UCSD-AML1 (cell line): ENCODE measurements around the gene KLRB1.
"Not testable (repeated sequence)": the region's sequence is repeated elsewhere in the genome, so short reads cannot be mapped to it uniquely, and the experiment has no call there.

Experiments used
- DNase-seq: peaks from one replicate; lab custom pipeline; 2025; ENCODE audit not compliant: unreplicated experiment; lab: John Stamatoyannopoulos, UW

The KLRB1 gene

GRCh38 chr12:9625019-9625418, 17.3 kb upstream of the KLRB1 start:
- DNase-seq, result no peak

GRCh38 chr12:9619411-9620179, 11.9 kb upstream of the KLRB1 start:
- no peak for DNase-seq

- not testable (repeated sequence) for DNase-seq
These were observed 11.2 kb upstream of the KLRB1 start for GRCh38 chr12:9618906-9619305.

- DNase-seq, result no peak
These were observed 9.4 kb upstream of the KLRB1 start for GRCh38 chr12:9617124-9617523.

- no peak for DNase-seq
These were observed 7.9 kb upstream of the KLRB1 start for GRCh38 chr12:9615420-9616136.

GRCh38 chr12:9610606-9611005, 2.9 kb upstream of the KLRB1 start:
- DNase-seq, result not testable (repeated sequence)

- DNase-seq, result no peak
These were observed 862 bp downstream of the KLRB1 start for GRCh38 chr12:9606736-9607372.

- DNase-seq, result no peak
These were observed 1.5 kb downstream of the KLRB1 start for GRCh38 chr12:9606247-9606646.

GRCh38 chr12:9605483-9605882, 2.2 kb downstream of the KLRB1 start:
- DNase-seq, result no peak

GRCh38 chr12:9604287-9604686, 3.4 kb downstream of the KLRB1 start:
- DNase-seq, result no peak

GRCh38 chr12:9600426-9600825, 7.3 kb downstream of the KLRB1 start:
- not testable (repeated sequence) for DNase-seq

GRCh38 chr12:9598363-9598762, 9.4 kb downstream of the KLRB1 start:
- DNase-seq, result no peak

- DNase-seq, result no peak
These were observed 10.4 kb downstream of the KLRB1 start for GRCh38 chr12:9597365-9597764.

- no peak for DNase-seq
These were observed 17.3 kb downstream of the KLRB1 start for GRCh38 chr12:9590441-9590840.

- no peak for DNase-seq
These were observed 19.0 kb downstream of the KLRB1 start for GRCh38 chr12:9588749-9589148.

GRCh38 chr12:9587987-9588600, 19.6 kb downstream of the KLRB1 start:
- no peak for DNase-seq

- DNase-seq, result not testable (repeated sequence)
These were observed 30.0 kb downstream of the KLRB1 start for GRCh38 chr12:9577729-9578128.

- DNase-seq, result not testable (repeated sequence)
These were observed 40.6 kb downstream of the KLRB1 start for GRCh38 chr12:9567151-9567550.

- DNase-seq, result not testable (repeated sequence)
These were observed 41.6 kb downstream of the KLRB1 start for GRCh38 chr12:9566113-9566512.

GRCh38 chr12:9564418-9564817, 43.3 kb downstream of the KLRB1 start:
- DNase-seq, result not testable (repeated sequence)

- DNase-seq, result not testable (repeated sequence)
These were observed 44.8 kb downstream of the KLRB1 start for GRCh38 chr12:9562841-9563453.
